Activated CD8-positive, alpha-beta T cell treated with anti-CD3 and anti-CD28 coated beads for 36 hours (primary cell): Measurements from ENCODE around the gene RNH1. TPM values are rescaled to one million over a fixed set of nuclear protein-coding genes. Genes with fewer than 3 reads are reported as not detected.

Experiments used
- ATAC-seq: fragments of 200-7000 bp; cut with Tn5 transposase; one replicate; pipeline ENCODE4 v1.10.0; 2021; ENCODE audit warnings: mild to moderate bottlenecking, moderate library complexity
- CTCF ChIA-PET: fragments of 350-600 bp; sonication (Branson Sonifier 250); formaldehyde crosslinking; loops from one replicate; lab custom pipeline; 2021; ENCODE audit warnings: antibody characterized with exemption; lab: Charles Lee
- POLR2A ChIA-PET: fragments of 350-600 bp; sonication (Branson Sonifier 250); formaldehyde crosslinking; loops from one replicate; lab custom pipeline; 2021; ENCODE audit warnings: antibody characterized with exemption; lab: Charles Lee
- DNase-seq: peaks from one replicate; pipeline ENCODE4 v3.0.0-alpha.2; 2020
- H3K27ac Mint-ChIP-seq: one replicate; pipeline ENCODE4 v1.8.0; 2021; ENCODE audit warnings: mild to moderate bottlenecking, mixed read lengths
- H3K27me3 Mint-ChIP-seq: one replicate; pipeline ENCODE4 v1.8.0; 2021; ENCODE audit warnings: mixed read lengths
- H3K36me3 Mint-ChIP-seq: one replicate; pipeline ENCODE4 v1.8.0; 2021; ENCODE audit warnings: low read depth, mixed read lengths
- H3K4me1 Mint-ChIP-seq: one replicate; pipeline ENCODE4 v1.8.0; 2021; ENCODE audit warnings: low read depth, mixed read lengths
- H3K4me3 Mint-ChIP-seq: one replicate; pipeline ENCODE4 v1.8.0; 2021; ENCODE audit warnings: mild to moderate bottlenecking, moderate library complexity, mixed read lengths
- H3K9me3 Mint-ChIP-seq: one replicate; pipeline ENCODE4 v1.8.0; 2021; ENCODE audit warnings: mixed read lengths
- CTCF ChIP-seq: fragments of 200-600 bp; IDR thresholded peaks from one replicate; pipeline ENCODE4 v1.8.0; 2022; ENCODE audit warnings: antibody characterized with exemption, mild to moderate bottlenecking
- intact Hi-C: fragments of 100-400 bp; cut with micrococcal nuclease; formaldehyde crosslinking; loops from one replicate; pipeline ENCODE4 v1.10.0; 2022
- total RNA-seq, 2 experiments: library from RNA; stranded (reverse); gene quantifications; one replicate each; pipeline ENCODE4 v1.2.3, GENCODE V29; 2021

Gene RNH1
- total RNA-seq, 2 experiments from 2014 or later: 105 to 110 TPM

GRCh38 chr11:508956-509355 is 1.9 kb upstream of the RNH1 start:
- intact Hi-C loops: no loop called here
- H3K4me3 Mint-ChIP-seq: no peak overlapping the region
- DNase-seq: no peak
- POLR2A ChIA-PET: interaction anchor here (0.6 to 1.2 kb wide), 4 partner anchors 62 to 241 kb away, joined by 3 to 5 read pairs (median 3); no protein-coding TSS in a partner anchor
- H3K27me3 Mint-ChIP-seq: no peaks in the 10 kb centered on the region
- no peaks in the 10 kb centered on the region for H3K9me3 Mint-ChIP-seq
- no peak for ATAC-seq
- no peak for TF ChIP-seq CTCF
- H3K27ac Mint-ChIP-seq: no peak overlapping the region
- H3K36me3 Mint-ChIP-seq: peaks cover 34% of the 10 kb centered on the region
- peaks cover 15% of the 10 kb centered on the region for H3K4me1 Mint-ChIP-seq
- CTCF ChIA-PET: interaction anchor here (6.6 kb wide), 1 partner anchor 10 kb away, joined by 51 read pairs; no protein-coding TSS in a partner anchor

- Mint-ChIP-seq H3K27ac (peak overlapping the region; percentile 57), H3K4me1 (peaks cover 19% of the 10 kb centered on the region), H3K9me3 (no peaks in the 10 kb centered on the region), H3K36me3 (peaks cover 28% of the 10 kb centered on the region), H3K27me3 (no peaks in the 10 kb centered on the region), H3K4me3 (peak overlapping the region; percentile 94)
- ATAC-seq: no peak
- intact Hi-C loops: no loop called here
- ChIA-PET POLR2A (interaction anchor here (1.0 to 3.5 kb wide), 3 partner anchors 8 to 61 kb away, joined by 5 to 22 read pairs (median 6); partner anchors contain the start of gene PTDSS2), CTCF (interaction anchor here (6.6 kb wide), 1 partner anchor 12 kb away, joined by 51 read pairs; no protein-coding TSS in a partner anchor)
- TF ChIP-seq CTCF: no peak
- no peak for DNase-seq
Measured at GRCh38 chr11:507727-508515, 879 bp upstream of the RNH1 start.

DNA sequence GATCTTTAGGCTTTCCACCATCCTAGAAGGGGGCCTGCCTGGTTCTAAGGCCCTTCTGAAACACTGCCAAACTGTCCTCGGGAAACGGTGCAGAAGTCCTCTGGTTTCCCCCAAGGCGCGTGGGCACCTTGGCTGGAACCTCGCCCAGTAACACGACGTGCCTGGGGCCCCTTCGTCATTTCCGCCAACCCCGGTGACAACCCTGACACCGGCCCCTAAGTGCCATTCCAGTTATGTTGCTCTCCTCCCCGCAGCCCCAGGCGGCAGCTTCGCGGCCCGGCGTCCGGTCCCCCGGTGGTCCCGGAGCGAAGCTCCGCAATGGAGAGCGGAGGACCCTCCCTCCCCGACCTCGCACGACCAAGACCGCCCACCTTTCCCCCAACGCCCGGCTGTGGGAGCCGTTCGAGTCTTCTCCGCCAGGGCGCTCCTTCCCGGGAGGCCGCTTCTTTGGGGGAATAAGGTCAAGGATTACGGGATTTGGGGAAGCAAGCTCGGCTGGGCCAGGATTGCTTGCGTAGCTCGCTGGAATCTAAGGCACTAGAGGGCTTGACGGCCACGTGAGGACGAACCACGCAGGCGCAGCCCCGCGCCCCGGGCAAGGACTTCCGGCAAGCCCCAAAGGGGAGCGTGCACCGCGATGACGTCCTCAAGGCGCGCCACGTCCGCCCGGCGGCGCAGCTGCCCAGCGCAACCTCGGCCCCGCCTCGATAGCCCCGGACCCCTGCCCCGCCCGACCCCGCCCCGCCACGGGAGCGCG is 626 bp downstream of the RNH1 start:
- H3K4me1 Mint-ChIP-seq: peaks cover 24% of the 10 kb centered on the region
- no peak for TF ChIP-seq CTCF
- intact Hi-C loops: no loop called here
- ATAC-seq: peak; percentile 80
- CTCF ChIA-PET: interaction anchor here (0.7 to 6.6 kb wide), 7 partner anchors 13 to 221 kb away, joined by 3 to 51 read pairs (median 4); no protein-coding TSS in a partner anchor
- H3K9me3 Mint-ChIP-seq: no peaks in the 10 kb centered on the region
- peak; percentile 97 for DNase-seq
- peaks cover 24% of the 10 kb centered on the region for H3K36me3 Mint-ChIP-seq
- no peaks in the 10 kb centered on the region for H3K27me3 Mint-ChIP-seq
- POLR2A ChIA-PET: interaction anchor here (0.7 to 3.5 kb wide), 18 partner anchors 9 to 241 kb away, joined by 3 to 22 read pairs (median 3); partner anchors contain the start of genes PTDSS2, SIGIRR and TALDO1
- peak overlapping the region; percentile 94 for H3K4me3 Mint-ChIP-seq
- peak overlapping the region; percentile 99 for H3K27ac Mint-ChIP-seq

- H3K4me3 Mint-ChIP-seq: peak overlapping the region; percentile 94
- H3K27me3 Mint-ChIP-seq: no peaks in the 10 kb centered on the region
- peaks cover 25% of the 10 kb centered on the region for H3K36me3 Mint-ChIP-seq
- intact Hi-C loops: no loop called here
- peaks cover 26% of the 10 kb centered on the region for H3K4me1 Mint-ChIP-seq
- H3K9me3 Mint-ChIP-seq: no peaks in the 10 kb centered on the region
- no peak for TF ChIP-seq CTCF
- H3K27ac Mint-ChIP-seq: peak overlapping the region; percentile 30
- ChIA-PET POLR2A (interaction anchor here (1.0 to 3.5 kb wide), 4 partner anchors 11 to 56 kb away, joined by 3 to 22 read pairs (median 6); partner anchors contain the start of gene PTDSS2), CTCF (interaction anchor here (0.7 to 6.6 kb wide), 5 partner anchors 14 to 136 kb away, joined by 3 to 51 read pairs (median 4); partner anchors contain the start of gene B4GALNT4)
- DNase-seq: no peak
- ATAC-seq: no peak
Measured at GRCh38 chr11:504994-505344, 2.1 kb downstream of the RNH1 start.
